Non-pigmented ciliary epithelial cell (primary cell): ENCODE results near the gene G6PC1.
"Not testable (repeated sequence)": the region's sequence is repeated elsewhere in the genome, so short reads cannot be mapped to it uniquely, and the experiment has no call there.

Experiments used
- DNase-seq: peaks from one replicate; pipeline ENCODE4 v3.0.0-alpha.2; 2010; ENCODE audit warnings: low read depth

G6PC1 gene

DNA sequence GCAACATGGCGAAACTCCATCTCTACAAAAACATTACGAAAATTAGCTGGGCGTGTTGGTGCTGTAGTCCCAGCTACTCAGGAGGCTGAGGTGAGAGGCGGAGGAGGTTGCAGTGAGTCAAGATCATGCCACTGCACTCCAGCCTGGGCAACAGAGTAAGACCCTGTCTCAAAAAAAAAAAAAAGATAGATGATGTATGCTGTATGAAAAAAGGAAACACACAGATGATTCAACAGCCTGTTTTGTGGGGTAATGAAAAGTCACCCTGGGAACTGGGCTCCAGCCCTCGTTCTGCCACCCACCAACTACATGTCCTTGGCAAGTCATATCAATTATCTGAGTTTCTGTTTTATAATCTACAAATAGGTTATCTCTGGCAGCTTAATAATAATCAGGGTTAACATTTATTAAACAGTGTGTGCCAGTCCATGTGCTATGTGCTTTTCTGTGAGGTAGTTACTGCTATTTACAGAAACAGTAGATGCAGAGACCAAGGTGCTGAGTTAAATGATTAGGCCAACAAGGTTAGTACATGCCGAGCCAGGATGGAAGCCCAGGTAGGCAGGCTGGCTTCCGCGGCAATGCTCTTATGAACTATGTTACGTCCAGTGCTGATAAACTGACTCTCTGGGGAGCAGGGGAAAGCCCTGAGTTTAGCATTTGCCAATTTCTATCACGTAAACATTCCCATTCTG is 1.1 kb downstream of the G6PC1 start:
- DNase-seq = no peak

DNA sequence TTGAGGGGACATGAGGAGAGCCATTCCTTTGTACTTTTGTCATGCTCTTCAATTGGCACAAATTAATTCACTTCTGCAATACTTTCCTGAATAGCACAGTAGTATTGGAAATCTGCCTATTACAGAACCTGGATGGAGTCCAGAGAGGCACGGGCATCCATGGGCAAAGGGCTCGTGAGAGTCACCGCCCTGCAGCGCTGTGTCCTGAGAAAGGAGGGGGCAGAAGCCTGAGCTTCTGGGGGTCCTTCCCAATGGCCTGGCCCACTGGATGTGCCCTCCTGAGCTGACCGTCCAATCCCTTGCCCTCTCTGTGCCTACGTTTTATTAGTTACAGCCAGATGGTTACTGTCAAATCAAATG is 3.5 kb downstream of the G6PC1 start:
- no peak for DNase-seq

DNA sequence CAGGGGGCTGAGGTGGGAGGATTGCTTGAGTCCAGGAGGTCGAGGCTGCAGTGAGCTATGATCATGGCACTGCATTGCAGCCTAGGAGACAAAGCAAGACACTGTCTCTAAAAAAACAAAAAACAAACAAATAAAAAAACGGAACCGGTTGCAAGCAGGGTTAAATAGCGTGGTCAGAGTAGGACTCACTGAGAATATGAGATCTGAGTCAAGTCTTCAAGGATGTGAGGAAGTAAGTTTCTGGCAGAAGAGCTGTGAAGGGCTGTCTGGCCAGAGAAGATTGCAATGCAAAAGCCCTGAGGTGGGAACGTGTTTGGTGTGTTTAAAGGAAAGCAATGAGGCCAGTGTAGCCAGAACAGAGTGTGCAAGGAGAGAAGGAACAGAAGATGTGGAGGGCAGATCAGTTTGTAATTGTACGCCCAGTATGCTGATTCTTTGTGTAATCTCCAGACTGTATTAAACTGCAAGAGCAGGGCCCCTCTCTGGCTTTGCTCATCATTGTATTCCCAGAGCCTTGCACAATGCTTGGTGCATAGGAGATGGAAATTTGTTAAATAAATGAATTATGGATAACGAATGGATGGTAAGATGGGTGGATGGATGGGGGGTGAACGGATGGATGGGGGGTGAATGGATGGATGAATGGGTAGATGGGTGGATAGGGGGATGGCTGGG is 6.3 kb downstream of the G6PC1 start:
- DNase-seq = no peak

DNA sequence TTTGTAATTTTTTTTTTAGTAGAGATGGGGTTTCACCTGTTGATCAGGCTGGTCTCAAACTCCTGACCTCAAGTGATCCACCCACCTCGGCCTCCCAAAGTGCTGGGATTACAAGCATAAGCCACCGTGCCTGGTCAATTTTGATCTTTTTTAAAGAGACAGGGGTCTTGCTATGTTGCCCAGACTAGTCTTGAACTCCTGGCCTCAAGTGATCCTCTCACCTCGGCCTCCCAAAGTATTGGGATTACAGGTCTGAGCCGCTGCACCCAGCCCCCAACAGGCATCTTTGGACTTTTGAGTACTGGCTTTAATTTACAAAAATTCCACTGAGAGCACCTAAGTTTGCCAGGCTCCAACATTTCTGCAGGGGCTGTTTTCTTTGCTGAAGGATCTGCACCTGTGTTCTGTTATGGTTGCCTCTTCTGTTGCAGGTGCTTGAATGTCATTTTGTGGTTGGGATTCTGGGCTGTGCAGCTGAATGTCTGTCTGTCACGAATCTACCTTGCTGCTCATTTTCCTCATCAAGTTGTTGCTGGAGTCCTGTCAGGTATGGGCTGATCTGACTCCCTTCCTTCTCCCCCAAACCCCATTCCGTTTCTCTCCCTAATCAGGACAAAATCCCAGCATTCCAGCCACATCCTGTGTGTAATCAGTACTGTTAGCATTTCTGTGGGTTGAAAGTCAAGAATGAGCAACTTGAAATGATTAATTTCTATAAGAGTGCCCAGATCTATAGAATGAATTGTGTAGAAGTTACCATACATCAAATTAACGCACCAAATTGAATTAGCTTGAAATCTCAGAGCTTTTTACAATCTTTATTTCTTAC is 8.5 kb downstream of the G6PC1 start:
- no peak for DNase-seq

DNA sequence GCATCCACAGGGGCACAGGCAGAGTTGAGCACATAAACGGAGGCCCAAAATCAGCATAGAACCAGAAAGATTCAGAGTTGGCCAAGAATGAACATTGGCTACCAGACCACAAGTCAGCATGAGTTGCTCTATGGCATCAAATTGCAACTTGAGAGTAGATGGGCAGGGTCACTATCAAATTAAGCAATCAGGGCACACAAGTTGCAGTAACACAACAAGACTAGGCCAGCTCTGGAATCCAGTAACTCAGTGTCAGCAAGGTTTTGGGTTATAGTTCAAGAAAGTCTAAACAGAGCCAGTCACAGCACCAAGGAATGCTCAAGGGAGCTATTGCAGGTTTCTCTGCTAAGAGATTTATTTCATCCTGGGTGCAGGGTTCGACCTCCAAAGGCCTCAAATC is 12.9 kb downstream of the G6PC1 start:
- DNase-seq = no peak

DNA sequence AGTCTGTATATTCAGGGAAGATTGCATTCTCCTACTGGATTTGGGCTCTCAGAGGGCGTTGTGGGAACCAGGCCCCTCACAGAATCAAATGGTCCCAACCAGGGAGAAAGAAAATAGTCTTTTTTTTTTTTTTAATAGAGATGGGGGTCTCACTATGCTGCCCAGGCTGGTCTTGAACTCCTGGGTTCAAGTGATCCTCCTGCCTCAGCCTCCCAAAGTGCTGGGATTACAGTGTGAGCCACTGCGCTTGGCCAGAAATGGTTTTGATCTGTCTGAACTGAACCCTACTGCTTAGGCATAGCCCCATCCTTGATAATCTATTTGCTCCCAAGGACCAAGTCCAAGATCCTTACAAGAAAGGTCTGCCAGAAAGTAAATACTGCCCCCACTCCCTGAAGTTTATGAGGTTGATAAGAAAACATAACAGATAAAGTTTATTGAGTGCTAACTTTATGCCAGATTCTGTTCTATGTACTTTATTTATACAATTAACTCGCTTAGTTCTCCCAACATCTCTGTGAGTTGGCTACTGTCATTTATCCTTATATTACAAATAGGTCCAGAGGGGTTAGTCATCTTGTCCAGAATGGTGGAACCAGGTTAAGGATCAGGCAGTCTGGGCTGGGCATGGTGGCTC is 13.5 kb downstream of the G6PC1 start:
- no peak for DNase-seq

DNA sequence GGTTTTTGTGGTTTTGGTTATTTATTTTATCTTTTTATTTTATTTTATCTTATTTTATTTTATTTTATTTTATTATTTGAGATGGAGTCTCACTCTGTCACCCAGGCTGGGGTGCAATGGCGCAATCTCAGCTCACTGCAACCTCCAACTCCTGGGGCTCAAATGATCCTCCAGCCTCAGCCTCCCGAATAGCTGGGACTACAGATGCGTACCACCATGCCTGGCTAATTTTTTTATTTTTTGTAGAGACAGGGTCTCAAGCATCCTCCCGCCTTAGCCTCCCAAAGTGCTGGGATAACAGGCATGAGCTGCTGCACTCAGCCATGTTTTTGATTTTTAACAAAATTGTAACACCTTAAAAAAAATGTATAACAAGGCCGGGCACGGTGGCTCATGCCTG is 14.7 kb downstream of the G6PC1 start:
- DNase-seq = not testable (repeated sequence)

DNA sequence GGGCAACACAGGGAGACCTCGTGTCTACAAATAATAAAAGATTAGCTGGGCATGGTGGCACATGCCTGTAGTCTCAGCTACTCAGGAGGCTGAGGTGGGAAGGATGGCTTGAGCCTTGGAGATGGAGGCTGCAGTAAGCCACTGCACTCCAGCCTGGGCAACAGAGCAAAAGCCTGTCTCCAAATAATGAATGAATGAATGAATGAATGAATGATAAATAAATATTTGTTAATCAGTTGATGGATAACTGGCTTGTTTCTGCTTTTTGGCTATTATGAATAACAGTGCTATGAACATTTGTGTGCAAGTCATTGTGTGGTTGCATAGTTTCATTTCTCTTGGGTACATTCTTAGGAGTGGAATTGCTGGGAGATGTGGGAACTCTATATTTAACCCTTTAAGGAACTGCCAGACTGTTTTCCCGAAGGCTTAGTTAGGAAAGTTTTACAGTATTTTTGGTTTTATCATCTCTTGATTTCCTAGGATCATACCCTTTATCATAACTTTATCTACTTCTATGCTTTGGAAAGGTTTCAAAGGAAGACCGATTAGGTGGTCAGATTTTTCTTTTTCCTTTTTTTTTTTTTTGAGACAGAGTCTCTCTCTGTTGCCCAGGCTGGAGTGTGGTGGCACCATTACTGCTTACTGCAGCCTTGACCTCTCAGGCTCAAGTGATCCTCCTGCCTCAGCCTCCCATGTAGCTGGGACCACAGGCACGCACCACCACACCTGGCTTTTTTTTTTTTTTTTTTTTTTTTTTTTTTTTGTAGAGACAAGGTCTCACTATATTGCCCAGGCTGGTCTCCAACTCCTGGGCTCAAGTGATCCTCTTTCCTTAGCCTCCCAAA is 16.0 kb downstream of the G6PC1 start:
- DNase-seq = not testable (repeated sequence)

DNA sequence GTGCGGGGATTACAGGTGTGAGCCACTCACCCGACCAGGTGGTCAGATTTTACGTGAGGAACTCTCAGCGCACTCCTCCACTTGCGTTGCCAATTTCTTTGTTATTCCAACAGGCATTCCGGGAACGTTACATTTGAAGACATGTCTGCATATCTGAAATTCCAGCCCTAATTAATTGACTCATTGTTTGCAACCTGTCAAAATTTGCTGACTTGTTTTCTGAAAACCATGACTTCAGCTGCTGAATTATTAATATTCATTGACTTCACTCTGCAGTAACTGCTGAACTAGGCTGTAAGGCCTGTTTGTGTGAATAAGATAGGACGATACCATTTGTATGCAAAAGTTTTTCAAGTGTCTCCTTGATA is 16.6 kb downstream of the G6PC1 start:
- DNase-seq = no peak

DNA sequence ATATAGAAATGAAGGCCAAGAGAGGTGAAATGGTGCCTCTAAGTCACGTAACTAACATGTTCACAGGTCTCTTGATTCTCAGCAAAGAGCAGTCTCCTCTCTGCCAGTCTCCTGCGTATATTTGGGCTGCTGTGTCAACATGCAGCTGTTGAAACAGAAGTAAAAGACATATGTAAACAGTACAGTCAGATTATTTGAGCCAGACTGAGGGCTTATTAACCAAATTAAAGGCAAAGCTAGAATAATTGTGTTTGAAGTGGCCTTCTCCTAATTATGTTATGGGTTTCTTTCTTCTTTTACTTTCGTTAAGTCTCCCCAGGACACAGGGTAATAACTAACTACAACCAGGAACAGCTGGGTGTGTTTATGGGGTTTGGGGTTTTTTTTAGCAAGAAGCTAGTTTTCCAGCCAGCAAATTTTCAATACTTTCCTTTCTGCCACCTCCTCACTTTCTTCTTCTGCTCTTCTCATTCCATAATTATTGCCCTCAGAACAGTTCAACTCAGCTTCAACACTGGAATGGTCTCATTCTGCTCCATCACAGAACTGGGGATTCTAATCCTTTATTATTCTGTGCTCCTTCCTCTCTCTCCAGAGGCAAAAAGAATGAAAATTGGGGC is 18.4 kb downstream of the G6PC1 start:
- DNase-seq = no peak

DNA sequence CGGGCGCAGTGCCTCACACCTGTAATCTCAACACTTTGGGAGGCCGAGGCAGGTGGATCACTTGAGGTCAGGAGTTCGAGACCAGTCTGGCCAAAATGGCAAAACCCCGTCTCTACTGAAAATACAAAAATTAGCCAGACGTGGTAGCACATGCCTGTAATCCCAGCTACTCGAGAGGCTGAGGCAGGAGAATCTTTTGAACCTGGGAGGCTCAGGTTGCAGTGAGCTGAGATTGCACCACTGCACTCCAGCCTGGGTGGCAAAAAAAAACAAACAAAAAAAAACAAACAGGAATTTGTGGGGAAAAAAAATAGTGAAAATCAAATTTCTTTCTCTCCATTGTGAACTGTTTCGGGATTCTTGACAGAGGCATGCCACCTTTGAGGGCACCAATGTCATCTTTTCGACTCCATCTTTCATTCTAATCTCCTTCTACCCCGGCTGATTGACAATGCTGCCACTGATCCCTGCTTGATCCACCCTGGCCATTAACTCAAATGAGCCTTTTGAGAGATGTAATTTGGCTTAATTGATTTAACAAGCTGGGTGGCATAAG is 19.0 kb downstream of the G6PC1 start:
- DNase-seq = not testable (repeated sequence)

DNA sequence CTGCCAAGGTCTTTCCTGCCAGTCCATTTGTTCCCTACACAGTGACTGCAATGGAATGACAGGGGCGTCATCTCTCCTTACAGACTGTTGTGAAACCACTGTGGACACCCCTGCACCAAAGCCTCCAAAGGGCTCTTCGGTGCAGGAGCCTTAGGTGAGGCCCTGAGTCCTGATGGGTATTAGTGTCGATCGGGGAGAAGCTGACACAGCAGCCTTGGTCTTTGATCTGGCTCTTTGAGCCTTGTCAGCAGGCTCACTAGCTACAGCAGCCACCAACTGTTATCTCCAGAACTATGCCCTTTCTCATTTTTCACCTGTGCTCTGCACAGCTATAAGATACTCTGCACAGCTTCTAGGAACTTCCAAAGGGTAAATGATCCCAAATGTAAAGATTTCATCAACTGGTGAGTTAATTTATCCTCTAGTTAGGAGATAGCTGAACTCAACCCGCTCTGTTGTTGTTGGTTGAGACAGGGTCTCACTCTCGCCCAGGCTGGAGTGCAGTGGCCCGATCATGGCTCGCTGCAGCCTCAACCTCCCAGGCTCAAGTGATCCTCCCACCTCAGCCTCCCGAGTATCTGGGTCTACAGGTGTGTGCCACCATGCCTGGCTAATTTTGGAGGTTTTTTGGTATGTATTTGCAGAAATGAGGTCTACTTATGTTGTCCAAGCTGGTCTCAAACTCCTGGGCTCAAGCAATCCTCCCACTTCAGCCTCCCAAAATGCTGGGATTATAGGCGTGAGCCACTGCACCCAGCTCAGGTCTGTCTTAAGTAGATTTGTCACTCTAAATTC is 19.7 kb downstream of the G6PC1 start:
- DNase-seq = no peak

DNA sequence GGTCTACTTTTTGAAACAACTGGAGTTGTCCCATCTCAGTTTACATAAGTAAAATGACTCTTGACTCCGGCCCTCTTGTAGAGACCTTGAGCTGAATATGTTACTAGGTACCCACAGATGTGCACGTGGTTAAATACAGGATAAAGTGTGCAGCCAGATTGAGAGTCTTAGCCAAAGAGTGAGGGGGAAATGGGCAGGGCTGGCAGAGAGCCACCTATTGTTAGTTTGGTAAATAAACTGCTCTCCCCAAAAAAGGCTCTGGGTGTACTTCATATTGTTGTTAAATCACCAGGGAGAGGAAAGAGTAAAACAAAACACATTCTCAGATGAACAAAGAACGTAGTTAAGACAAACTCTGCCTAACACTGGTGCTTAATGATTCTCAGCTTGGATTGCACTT is 20.3 kb downstream of the G6PC1 start:
- DNase-seq = no peak

DNA sequence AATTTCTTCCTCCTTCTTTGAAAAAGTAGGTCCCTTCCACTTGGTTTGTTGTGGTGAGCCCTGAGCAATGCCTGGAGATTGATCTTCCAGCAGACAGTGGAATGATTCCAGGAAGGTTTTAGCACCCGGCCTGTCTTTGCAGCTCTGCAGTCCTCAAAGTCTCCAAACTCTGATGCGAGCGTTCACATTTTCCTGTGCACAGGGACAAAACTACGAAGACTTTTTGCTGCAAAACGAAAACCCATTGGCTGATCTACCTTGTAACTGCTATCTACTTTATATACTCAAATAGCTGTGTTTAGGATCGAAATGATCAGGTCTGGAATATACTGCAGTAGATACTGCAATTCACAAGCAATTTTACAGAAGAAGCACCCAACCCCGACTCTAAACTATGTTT is 21.7 kb downstream of the G6PC1 start:
- DNase-seq = no peak

DNA sequence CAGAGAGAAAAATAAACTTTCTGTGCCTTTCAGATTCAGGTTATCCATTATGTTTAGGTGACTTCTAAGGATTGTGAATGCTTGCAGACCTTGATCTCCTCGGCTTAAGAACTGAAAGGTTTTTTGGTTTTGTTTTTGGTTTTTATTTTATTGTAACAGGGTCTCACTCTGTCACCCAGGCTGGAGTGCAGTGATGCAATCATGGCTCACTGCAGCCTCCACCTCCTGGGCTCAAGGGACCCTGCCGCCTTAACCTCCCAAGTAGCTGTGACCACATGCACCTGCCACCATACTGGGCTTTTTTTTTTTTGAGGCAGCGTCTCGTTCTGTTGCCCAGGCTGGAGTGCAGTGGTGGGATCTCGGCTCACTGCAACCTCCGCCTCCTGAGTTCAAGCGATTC is 22.9 kb downstream of the G6PC1 start:
- DNase-seq = not testable (repeated sequence)

DNA sequence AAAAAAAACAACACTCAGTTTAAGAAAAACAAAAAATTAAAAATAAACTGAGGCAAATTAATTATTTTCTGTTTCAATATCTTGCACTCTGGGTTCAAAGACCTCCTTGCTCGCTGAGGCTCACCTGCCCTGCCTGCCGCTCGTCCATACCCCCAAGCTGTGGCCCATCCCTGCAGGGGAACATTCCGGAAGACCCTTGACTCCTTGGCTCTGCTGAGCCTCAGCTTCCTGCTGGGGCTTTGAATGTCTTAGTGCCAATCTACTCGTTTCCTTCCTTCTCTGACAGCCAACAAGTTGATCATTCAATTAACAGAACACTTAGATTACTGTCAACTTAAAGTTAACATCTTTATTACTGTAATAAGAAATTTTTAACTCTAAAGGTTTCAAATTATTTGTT is 24.3 kb downstream of the G6PC1 start:
- DNase-seq = no peak

DNA sequence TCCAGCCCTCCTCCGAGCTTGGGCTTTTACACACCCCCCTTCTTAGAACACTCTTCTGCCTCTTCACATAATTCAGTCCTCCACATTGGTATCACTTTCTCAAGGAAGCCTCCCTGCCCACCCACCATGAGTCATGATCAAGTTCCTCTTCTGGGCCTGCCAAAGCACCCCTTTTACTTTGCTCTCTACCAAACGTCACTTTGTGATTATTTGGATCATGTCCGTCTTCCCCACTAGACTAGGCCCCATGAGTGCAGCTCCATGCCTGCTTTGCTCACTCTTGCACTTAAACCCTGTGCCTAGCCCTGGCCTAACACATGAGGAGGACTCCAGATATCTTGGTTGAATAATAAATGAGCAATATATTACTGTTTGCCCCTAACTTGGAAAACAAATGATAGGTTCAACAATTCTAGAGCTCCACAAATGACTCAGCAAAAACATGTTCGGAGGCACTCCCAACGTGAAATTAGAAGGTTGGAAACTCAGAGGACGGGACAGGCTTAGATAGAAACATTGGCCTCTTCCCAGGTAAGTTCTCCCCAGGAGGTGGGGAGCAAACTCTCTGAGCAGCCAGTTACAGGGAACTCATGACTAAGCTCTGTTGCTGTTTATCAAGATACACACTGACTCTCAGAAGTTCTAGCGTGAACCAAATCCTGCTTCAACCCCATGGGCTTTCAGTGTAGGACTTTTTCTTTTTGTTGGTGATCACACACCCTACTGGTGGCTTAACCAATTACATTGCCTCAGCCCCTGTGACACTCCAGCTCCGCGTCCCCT is 28.3 kb downstream of the G6PC1 start:
- peak; percentile 42 for DNase-seq

DNA sequence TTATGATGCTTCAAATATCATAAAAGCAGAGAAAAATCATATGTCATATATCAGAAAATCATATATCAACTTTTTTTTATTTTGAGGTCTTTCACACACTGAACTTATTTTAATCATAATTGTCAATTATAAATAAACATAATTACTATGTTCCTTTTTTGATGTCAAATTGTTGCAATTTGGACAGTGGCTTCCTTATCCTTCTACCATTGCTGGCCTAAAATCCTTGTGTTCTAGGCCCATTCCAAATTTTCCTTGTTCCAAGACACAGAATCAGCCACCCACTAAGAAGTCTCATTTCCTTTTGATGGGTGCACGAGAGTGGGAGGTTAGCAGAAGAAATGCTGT is 28.9 kb downstream of the G6PC1 start:
- no peak for DNase-seq
